ENCODE results near the gene ING1.

ING1 gene

GRCh38 chr13:110737555-110737954 is 24.1 kb downstream of the ING1 start:
- no peaks in the 10 kb centered on the region for H3K4me1 ChIP-seq (ENCODE audit: control insufficient read depth, low read depth, low read length)
- H3K79me2 ChIP-seq (ENCODE audit: control insufficient read depth, insufficient read depth, low read length): no peaks in the 10 kb centered on the region
- no peak overlapping the region for H4K8ac ChIP-seq (ENCODE audit: low read depth, low read length)
- no peak overlapping the region for H4K5ac ChIP-seq (ENCODE audit: low read length)
- H3K4me2 ChIP-seq (ENCODE audit: low read length): no peak overlapping the region
- H3K4ac ChIP-seq (ENCODE audit: low read depth, low read length): no peak overlapping the region
- H2AK5ac ChIP-seq (ENCODE audit: low read length): no peak overlapping the region
- no peak overlapping the region for H3K23ac ChIP-seq (ENCODE audit: low read length)
- no peak overlapping the region for H2BK5ac ChIP-seq (ENCODE audit: low read length)
- H2BK15ac ChIP-seq (replicated peaks; ENCODE audit: low read depth): no peak overlapping the region
- H3K9ac ChIP-seq (ENCODE audit: low read length): no peak overlapping the region
- no peaks in the 10 kb centered on the region for H3K36me3 ChIP-seq (ENCODE audit: control insufficient read depth, insufficient read depth, low read length)
- no peak overlapping the region for H3K4me3 ChIP-seq (ENCODE audit: low read length)
- DNase-seq: no peak
- no peak overlapping the region for H3K27ac ChIP-seq (ENCODE audit: low read depth, low read length)
- no peaks in the 10 kb centered on the region for H3K79me1 ChIP-seq (ENCODE audit: low read length)
- H3K27me3 ChIP-seq (ENCODE audit: insufficient read depth, low read length, poor library complexity): no peaks in the 10 kb centered on the region
- no peak overlapping the region for H2BK120ac ChIP-seq (ENCODE audit: low read depth, low read length)
- H3K56ac ChIP-seq (ENCODE audit: low read length): no peak overlapping the region
- H3K18ac ChIP-seq (ENCODE audit: low read length): no peak overlapping the region

- Histone ChIP-seq H3K79me1 (ENCODE audit: low read length) (no peaks in the 10 kb centered on the region), H3K36me3 (ENCODE audit: control insufficient read depth, insufficient read depth, low read length) (no peaks in the 10 kb centered on the region), H3K23ac (ENCODE audit: low read length) (no peak overlapping the region), H2AK5ac (ENCODE audit: low read length) (no peak overlapping the region), H3K79me2 (ENCODE audit: control insufficient read depth, insufficient read depth, low read length) (no peaks in the 10 kb centered on the region), H3K4me3 (ENCODE audit: low read length) (no peak overlapping the region), H3K4me2 (ENCODE audit: low read length) (no peak overlapping the region), H3K4me1 (ENCODE audit: control insufficient read depth, low read depth, low read length) (no peaks in the 10 kb centered on the region), H3K27ac (ENCODE audit: low read depth, low read length) (no peak overlapping the region), H3K9ac (ENCODE audit: low read length) (no peak overlapping the region), H3K4ac (ENCODE audit: low read depth, low read length) (no peak overlapping the region), H4K8ac (ENCODE audit: low read depth, low read length) (no peak overlapping the region), H3K56ac (ENCODE audit: low read length) (no peak overlapping the region), H2BK5ac (ENCODE audit: low read length) (no peak overlapping the region), H4K5ac (ENCODE audit: low read length) (no peak overlapping the region), H2BK120ac (ENCODE audit: low read depth, low read length) (no peak overlapping the region), H3K27me3 (ENCODE audit: insufficient read depth, low read length, poor library complexity) (no peaks in the 10 kb centered on the region), H3K18ac (ENCODE audit: low read length) (no peak overlapping the region), H2BK15ac (replicated peaks; ENCODE audit: low read depth) (no peak overlapping the region)
- no peak for DNase-seq
- WGBS (ENCODE audit: extremely low coverage, insufficient coverage, low lambda C conversion rate): no CpG with 5 or more reads among the region's 1 CpG
Observed at GRCh38 chr13:110743687-110744086, 30.2 kb downstream of the ING1 start.

GRCh38 chr13:110746438-110746837 is 32.9 kb downstream of the ING1 start:
- Histone ChIP-seq H3K4me1 (ENCODE audit: control insufficient read depth, low read depth, low read length) (no peaks in the 10 kb centered on the region), H3K56ac (ENCODE audit: low read length) (no peak overlapping the region), H2BK5ac (ENCODE audit: low read length) (no peak overlapping the region), H4K8ac (ENCODE audit: low read depth, low read length) (no peak overlapping the region), H3K4ac (ENCODE audit: low read depth, low read length) (no peak overlapping the region), H3K9ac (ENCODE audit: low read length) (no peak overlapping the region), H2BK15ac (replicated peaks; ENCODE audit: low read depth) (no peak overlapping the region), H3K27me3 (ENCODE audit: insufficient read depth, low read length, poor library complexity) (no peaks in the 10 kb centered on the region), H3K4me3 (ENCODE audit: low read length) (no peak overlapping the region), H3K79me2 (ENCODE audit: control insufficient read depth, insufficient read depth, low read length) (no peaks in the 10 kb centered on the region), H4K5ac (ENCODE audit: low read length) (no peak overlapping the region), H2BK120ac (ENCODE audit: low read depth, low read length) (no peak overlapping the region), H3K79me1 (ENCODE audit: low read length) (no peaks in the 10 kb centered on the region), H3K4me2 (ENCODE audit: low read length) (no peak overlapping the region), H3K27ac (ENCODE audit: low read depth, low read length) (no peak overlapping the region), H3K18ac (ENCODE audit: low read length) (no peak overlapping the region), H3K23ac (ENCODE audit: low read length) (no peak overlapping the region), H3K36me3 (ENCODE audit: control insufficient read depth, insufficient read depth, low read length) (no peaks in the 10 kb centered on the region), H2AK5ac (ENCODE audit: low read length) (no peak overlapping the region)
- DNase-seq: no peak
- WGBS (ENCODE audit: extremely low coverage, insufficient coverage, low lambda C conversion rate): no CpG with 5 or more reads among the region's 1 CpG

GRCh38 chr13:110748271-110748670 is 34.8 kb downstream of the ING1 start:
- Histone ChIP-seq H3K23ac (ENCODE audit: low read length) (no peak overlapping the region), H3K18ac (ENCODE audit: low read length) (no peak overlapping the region), H3K79me1 (ENCODE audit: low read length) (no peaks in the 10 kb centered on the region), H3K9ac (ENCODE audit: low read length) (no peak overlapping the region), H3K56ac (ENCODE audit: low read length) (no peak overlapping the region), H2BK120ac (ENCODE audit: low read depth, low read length) (no peak overlapping the region), H3K27ac (ENCODE audit: low read depth, low read length) (no peak overlapping the region), H3K79me2 (ENCODE audit: control insufficient read depth, insufficient read depth, low read length) (no peaks in the 10 kb centered on the region), H3K4ac (ENCODE audit: low read depth, low read length) (no peak overlapping the region), H3K36me3 (ENCODE audit: control insufficient read depth, insufficient read depth, low read length) (no peaks in the 10 kb centered on the region), H2BK5ac (ENCODE audit: low read length) (no peak overlapping the region), H3K4me1 (ENCODE audit: control insufficient read depth, low read depth, low read length) (no peaks in the 10 kb centered on the region), H2AK5ac (ENCODE audit: low read length) (no peak overlapping the region), H4K5ac (ENCODE audit: low read length) (no peak overlapping the region), H3K4me3 (ENCODE audit: low read length) (no peak overlapping the region), H4K8ac (ENCODE audit: low read depth, low read length) (no peak overlapping the region), H3K27me3 (ENCODE audit: insufficient read depth, low read length, poor library complexity) (no peaks in the 10 kb centered on the region), H3K4me2 (ENCODE audit: low read length) (no peak overlapping the region), H2BK15ac (replicated peaks; ENCODE audit: low read depth) (no peak overlapping the region)
- WGBS (ENCODE audit: extremely low coverage, insufficient coverage, low lambda C conversion rate): no CpG with 5 or more reads among the region's 4 CpGs
- no peak for DNase-seq

- no peak overlapping the region for H3K18ac ChIP-seq (ENCODE audit: low read length)
- H3K79me1 ChIP-seq (ENCODE audit: low read length): no peaks in the 10 kb centered on the region
- H3K4me1 ChIP-seq (ENCODE audit: control insufficient read depth, low read depth, low read length): no peaks in the 10 kb centered on the region
- WGBS (ENCODE audit: extremely low coverage, insufficient coverage, low lambda C conversion rate): no CpG with 5 or more reads among the region's 3 CpGs
- H3K4ac ChIP-seq (ENCODE audit: low read depth, low read length): no peak overlapping the region
- H2BK5ac ChIP-seq (ENCODE audit: low read length): no peak overlapping the region
- no peak overlapping the region for H4K8ac ChIP-seq (ENCODE audit: low read depth, low read length)
- H2BK15ac ChIP-seq (replicated peaks; ENCODE audit: low read depth): no peak overlapping the region
- no peak overlapping the region for H3K27ac ChIP-seq (ENCODE audit: low read depth, low read length)
- no peak overlapping the region for H4K5ac ChIP-seq (ENCODE audit: low read length)
- no peaks in the 10 kb centered on the region for H3K36me3 ChIP-seq (ENCODE audit: control insufficient read depth, insufficient read depth, low read length)
- no peak overlapping the region for H3K4me2 ChIP-seq (ENCODE audit: low read length)
- H3K23ac ChIP-seq (ENCODE audit: low read length): no peak overlapping the region
- no peaks in the 10 kb centered on the region for H3K79me2 ChIP-seq (ENCODE audit: control insufficient read depth, insufficient read depth, low read length)
- no peak overlapping the region for H2AK5ac ChIP-seq (ENCODE audit: low read length)
- H3K27me3 ChIP-seq (ENCODE audit: insufficient read depth, low read length, poor library complexity): no peaks in the 10 kb centered on the region
- no peak overlapping the region for H3K4me3 ChIP-seq (ENCODE audit: low read length)
- no peak overlapping the region for H3K9ac ChIP-seq (ENCODE audit: low read length)
- H3K56ac ChIP-seq (ENCODE audit: low read length): no peak overlapping the region
- no peak overlapping the region for H2BK120ac ChIP-seq (ENCODE audit: low read depth, low read length)
- DNase-seq: peak; percentile 26
Observed at GRCh38 chr13:110756219-110756631, 42.7 kb downstream of the ING1 start.

GRCh38 chr13:110757296-110757695 is 43.8 kb downstream of the ING1 start:
- Histone ChIP-seq H3K27me3 (ENCODE audit: insufficient read depth, low read length, poor library complexity) (no peaks in the 10 kb centered on the region), H3K4me1 (ENCODE audit: control insufficient read depth, low read depth, low read length) (no peaks in the 10 kb centered on the region), H3K27ac (ENCODE audit: low read depth, low read length) (no peak overlapping the region), H4K5ac (ENCODE audit: low read length) (no peak overlapping the region), H2BK120ac (ENCODE audit: low read depth, low read length) (no peak overlapping the region), H2AK5ac (ENCODE audit: low read length) (no peak overlapping the region), H3K56ac (ENCODE audit: low read length) (no peak overlapping the region), H3K36me3 (ENCODE audit: control insufficient read depth, insufficient read depth, low read length) (no peaks in the 10 kb centered on the region), H2BK15ac (replicated peaks; ENCODE audit: low read depth) (no peak overlapping the region), H3K4ac (ENCODE audit: low read depth, low read length) (no peak overlapping the region), H3K79me1 (ENCODE audit: low read length) (no peaks in the 10 kb centered on the region), H4K8ac (ENCODE audit: low read depth, low read length) (no peak overlapping the region), H3K18ac (ENCODE audit: low read length) (no peak overlapping the region), H3K9ac (ENCODE audit: low read length) (no peak overlapping the region), H3K23ac (ENCODE audit: low read length) (no peak overlapping the region), H3K79me2 (ENCODE audit: control insufficient read depth, insufficient read depth, low read length) (no peaks in the 10 kb centered on the region), H2BK5ac (ENCODE audit: low read length) (no peak overlapping the region), H3K4me2 (ENCODE audit: low read length) (no peak overlapping the region), H3K4me3 (ENCODE audit: low read length) (no peak overlapping the region)
- no CpG with 5 or more reads among the region's 14 CpGs for WGBS (ENCODE audit: extremely low coverage, insufficient coverage, low lambda C conversion rate)
- no peak for DNase-seq
